Stomach smooth muscle (tissue), 2 donors: ENCODE data around the gene DPH3.

Experiments used
- H3K27ac ChIP-seq: one replicate; pipeline ENCODE4 v1.7.0; 2013; ENCODE audit warnings: mild to moderate bottlenecking, low read length, inconsistent platforms
- H3K27me3 ChIP-seq, 2 donors: one replicate each; pipeline ENCODE4 v1.7.0; 2013; ENCODE audit warnings: low read length in 2 of 2; ENCODE audit not compliant: insufficient read depth in 2 of 2, control insufficient read depth in 1 of 2
- H3K36me3 ChIP-seq, 2 donors: one replicate each; pipeline ENCODE4 v1.7.0; 2013; ENCODE audit warnings: low read length in 2 of 2; ENCODE audit not compliant: control insufficient read depth in 2 of 2, insufficient read depth in 2 of 2
- H3K4me1 ChIP-seq: one replicate; pipeline ENCODE4 v1.7.0; 2013; ENCODE audit warnings: low read length; ENCODE audit not compliant: control insufficient read depth, insufficient read depth
- H3K4me3 ChIP-seq, 2 donors: one replicate each; pipeline ENCODE4 v1.7.0; 2013; ENCODE audit warnings: low read length in 2 of 2
- H3K9ac ChIP-seq, 2 donors: one replicate each; pipeline ENCODE4 v1.7.0; 2013; ENCODE audit warnings: low read length in 2 of 2, mild to moderate bottlenecking in 1 of 2
- H3K9me3 ChIP-seq, 2 donors: one replicate each; pipeline ENCODE4 v1.7.0; 2013; ENCODE audit warnings: low read length in 2 of 2; ENCODE audit not compliant: control insufficient read depth in 2 of 2
- donor health status: healthy.
- donor health status: Pancreatic carcinoma.

DPH3 gene

DNA sequence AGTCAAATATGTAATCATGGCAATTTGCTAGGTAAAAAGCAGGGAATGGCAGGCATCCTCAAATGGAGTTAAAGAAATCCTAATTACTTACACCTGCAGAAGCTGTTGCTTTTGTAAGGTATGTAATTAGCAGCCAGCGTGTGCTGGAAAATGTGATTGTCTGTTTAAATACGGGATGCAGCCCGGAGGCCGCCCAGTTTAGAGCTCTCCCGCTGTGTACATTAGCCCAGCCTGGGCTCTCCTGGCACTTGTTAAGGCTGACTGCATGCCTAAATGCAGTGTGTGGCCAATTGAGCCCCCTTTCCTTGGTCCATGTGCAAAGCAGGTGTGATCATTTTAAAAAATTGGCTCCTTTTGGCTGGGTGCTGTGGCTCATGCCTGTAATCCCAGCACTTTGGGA, 9.0 kb downstream of the DPH3 start:
- H3K9ac ChIP-seq, result no peak overlapping the region
- no peak overlapping the region for H3K4me3 ChIP-seq
- H3K4me1 ChIP-seq, result no peaks in the 10 kb centered on the region
- H3K36me3 ChIP-seq, result peaks cover 11 to 12% of the 10 kb centered on the region in 2 donors
- H3K27ac ChIP-seq, result no peak overlapping the region
- H3K9me3 ChIP-seq, result no peaks in the 10 kb centered on the region
- no peaks in the 10 kb centered on the region for H3K27me3 ChIP-seq

- H3K9me3 ChIP-seq, result no peaks in the 10 kb centered on the region
- H3K27ac ChIP-seq, result no peak overlapping the region
- H3K36me3 ChIP-seq, result peaks cover 11 to 12% of the 10 kb centered on the region in 2 donors
- H3K4me3 ChIP-seq, result no peak overlapping the region
- H3K27me3 ChIP-seq, result no peaks in the 10 kb centered on the region
- no peak overlapping the region for H3K9ac ChIP-seq
- no peaks in the 10 kb centered on the region for H3K4me1 ChIP-seq
Measured at GRCh38 chr3:16255326-16255725, 9.4 kb downstream of the DPH3 start.

DNA sequence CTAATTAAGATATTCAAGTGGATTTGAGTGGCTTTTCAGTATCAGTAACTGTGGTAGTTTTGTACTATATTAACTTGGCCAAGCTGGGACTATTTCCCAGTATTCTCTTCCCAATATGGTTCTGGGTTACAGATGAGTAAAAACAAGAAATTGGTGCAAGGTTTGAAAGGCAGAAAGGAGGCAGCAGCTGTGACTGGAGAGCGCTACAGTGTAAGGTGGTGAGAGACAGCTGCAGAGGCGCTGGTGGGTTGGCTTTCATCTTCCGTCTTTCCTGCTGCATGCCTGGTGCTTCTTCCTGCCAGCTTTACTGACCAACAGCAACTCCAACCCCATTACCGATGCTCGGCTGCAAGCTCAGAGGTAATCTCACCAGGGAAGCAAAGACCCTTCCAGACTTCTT, 9.8 kb downstream of the DPH3 start:
- H3K4me3 ChIP-seq, result no peak overlapping the region
- no peak overlapping the region for H3K9ac ChIP-seq
- H3K4me1 ChIP-seq, result no peaks in the 10 kb centered on the region
- H3K9me3 ChIP-seq, result no peaks in the 10 kb centered on the region
- H3K36me3 ChIP-seq, result peaks cover 10 to 11% of the 10 kb centered on the region in 2 donors
- no peaks in the 10 kb centered on the region for H3K27me3 ChIP-seq
- H3K27ac ChIP-seq, result no peak overlapping the region

GRCh38 chr3:16253601-16254000, 11.1 kb downstream of the DPH3 start:
- peaks cover 0 to 4% of the 10 kb centered on the region in 2 donors for H3K36me3 ChIP-seq
- no peaks in the 10 kb centered on the region for H3K27me3 ChIP-seq
- no peak overlapping the region for H3K4me3 ChIP-seq
- no peak overlapping the region for H3K27ac ChIP-seq
- H3K9ac ChIP-seq, result no peak overlapping the region
- no peaks in the 10 kb centered on the region for H3K9me3 ChIP-seq
- H3K4me1 ChIP-seq, result no peaks in the 10 kb centered on the region

DNA sequence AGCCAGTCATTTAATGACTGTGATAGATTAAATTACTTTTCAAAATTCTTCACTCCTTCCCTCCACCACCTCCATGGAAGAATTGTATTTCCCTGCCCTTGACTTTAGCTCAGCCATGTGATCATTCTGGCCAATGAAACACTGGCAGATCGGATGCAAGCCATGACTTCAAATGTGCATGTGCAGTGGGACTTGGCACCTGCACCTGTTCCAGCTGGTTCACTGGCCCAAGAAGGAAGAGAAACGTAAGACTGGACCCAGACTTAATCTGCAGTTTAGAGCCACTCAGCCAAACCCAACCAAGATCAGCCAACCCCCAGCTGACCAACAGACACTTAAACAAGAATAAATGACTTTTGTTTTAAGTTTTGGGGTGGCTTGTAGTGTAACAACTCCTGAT, 11.8 kb downstream of the DPH3 start:
- Histone ChIP-seq H3K9ac (no peak overlapping the region), H3K27ac (no peak overlapping the region), H3K36me3 (peaks cover 0 to 4% of the 10 kb centered on the region in 2 donors), H3K4me3 (no peak overlapping the region), H3K4me1 (no peaks in the 10 kb centered on the region), H3K9me3 (no peaks in the 10 kb centered on the region), H3K27me3 (no peaks in the 10 kb centered on the region)

- H3K9ac ChIP-seq, result no peak overlapping the region
- peaks cover under 1% of the 10 kb centered on the region for H3K4me1 ChIP-seq
- H3K36me3 ChIP-seq, result peaks cover 0 to 4% of the 10 kb centered on the region in 2 donors
- H3K4me3 ChIP-seq, result no peak overlapping the region
- H3K9me3 ChIP-seq, result no peaks in the 10 kb centered on the region
- no peaks in the 10 kb centered on the region for H3K27me3 ChIP-seq
- no peak overlapping the region for H3K27ac ChIP-seq
Measured at GRCh38 chr3:16252243-16252978, 12.3 kb downstream of the DPH3 start.

DNA sequence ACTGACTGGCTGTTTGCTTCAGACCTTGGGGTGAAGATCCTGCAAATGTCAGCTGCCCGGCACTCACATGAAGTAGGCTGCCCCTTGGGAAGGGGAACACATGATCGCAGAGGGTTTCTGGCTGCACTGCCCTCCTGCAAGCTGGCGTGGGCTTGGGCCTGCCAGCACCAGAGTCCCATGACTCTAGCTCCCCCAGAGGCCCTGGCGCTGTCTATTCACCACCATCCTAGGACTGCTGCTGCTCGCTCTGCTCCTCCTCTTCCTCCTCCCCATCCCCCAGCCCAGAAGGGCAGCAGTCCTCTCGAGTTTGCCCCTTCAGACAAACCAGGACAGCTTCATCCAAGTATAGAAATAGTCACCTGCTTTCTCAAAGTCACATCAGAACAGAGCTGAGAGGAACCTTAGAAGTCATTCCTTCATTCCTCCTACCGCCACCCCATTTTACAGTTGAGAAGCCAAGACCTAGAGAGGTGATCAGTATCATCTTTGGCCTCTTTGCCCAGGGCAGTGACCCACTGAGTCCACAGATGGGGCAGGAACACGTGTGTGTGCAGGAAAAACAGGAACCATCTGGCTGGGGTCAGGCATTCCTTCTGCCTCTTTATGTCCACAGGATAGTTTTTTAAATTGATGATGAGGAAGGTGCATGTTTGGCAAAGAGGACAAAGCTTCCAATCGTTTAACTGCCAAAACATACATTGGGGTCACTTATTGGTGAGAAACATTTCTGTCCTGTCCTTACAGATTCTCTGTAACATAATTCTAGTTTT, 13.2 kb downstream of the DPH3 start:
- H3K9me3 ChIP-seq, result no peaks in the 10 kb centered on the region
- H3K4me1 ChIP-seq, result peaks cover 4% of the 10 kb centered on the region
- H3K27me3 ChIP-seq, result no peaks in the 10 kb centered on the region
- no peak overlapping the region for H3K9ac ChIP-seq
- no peaks in the 10 kb centered on the region for H3K36me3 ChIP-seq
- no peak overlapping the region for H3K27ac ChIP-seq
- H3K4me3 ChIP-seq, result no peak overlapping the region

GRCh38 chr3:16249886-16250285, 14.9 kb downstream of the DPH3 start:
- Histone ChIP-seq H3K27me3 (no peaks in the 10 kb centered on the region), H3K4me3 (no peak overlapping the region), H3K9ac (no peak overlapping the region), H3K36me3 (no peaks in the 10 kb centered on the region), H3K27ac (no peak overlapping the region), H3K4me1 (peaks cover 4% of the 10 kb centered on the region), H3K9me3 (no peaks in the 10 kb centered on the region)

- Histone ChIP-seq H3K27me3 (no peaks in the 10 kb centered on the region), H3K9me3 (no peaks in the 10 kb centered on the region), H3K36me3 (no peaks in the 10 kb centered on the region), H3K4me3 (no peak overlapping the region), H3K4me1 (peaks cover 4% of the 10 kb centered on the region), H3K9ac (no peak overlapping the region), H3K27ac (no peak overlapping the region)
Measured at GRCh38 chr3:16249336-16249735, 15.4 kb downstream of the DPH3 start.

DNA sequence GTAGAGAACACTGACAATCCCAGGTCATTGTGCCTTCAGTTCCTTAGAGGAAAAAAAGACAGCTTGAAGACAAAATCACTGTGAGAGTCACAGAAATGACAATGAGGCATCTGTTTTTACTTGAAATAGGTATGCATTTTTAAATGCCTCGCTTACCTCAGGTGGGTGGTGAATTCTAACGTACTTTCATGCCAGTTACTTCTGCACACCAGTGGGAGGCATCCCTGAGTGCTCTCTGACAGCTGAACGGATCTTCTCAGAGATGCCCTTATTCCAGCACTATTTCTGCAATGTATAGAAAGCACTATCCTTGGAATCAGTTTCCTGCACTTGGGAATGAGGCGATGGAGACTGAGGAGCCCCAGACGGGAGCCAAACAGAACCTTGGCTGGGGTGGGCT, 16.2 kb downstream of the DPH3 start:
- H3K4me1 ChIP-seq, result peaks cover 4% of the 10 kb centered on the region
- no peaks in the 10 kb centered on the region for H3K9me3 ChIP-seq
- no peak overlapping the region for H3K27ac ChIP-seq
- no peak overlapping the region for H3K4me3 ChIP-seq
- H3K27me3 ChIP-seq, result no peaks in the 10 kb centered on the region
- H3K36me3 ChIP-seq, result no peaks in the 10 kb centered on the region
- H3K9ac ChIP-seq, result no peak overlapping the region
